Lower leg skin (tissue), 3 donors: ENCODE results near the gene SLC2A3.

ENCODE experiments used
- POLR2A ChIP-seq, 2 donors: fragments of 450-650 bp; IDR thresholded peaks; one replicate each; pipeline ENCODE4 v1.6.1; 2016 to 2017; ENCODE audit warnings: antibody characterized with exemption in 2 of 2, mild to moderate bottlenecking in 1 of 2, moderate library complexity in 1 of 2
- TF ChIP-seq, protein P1 (sequence below), 3 donors: fragments of 450-650 bp; IDR thresholded peaks; one replicate each; pipeline ENCODE4 v1.5.1; 2016; ENCODE audit warnings: antibody characterized with exemption in 3 of 3, mild to moderate bottlenecking in 3 of 3, moderate library complexity in 2 of 3

DNA sequence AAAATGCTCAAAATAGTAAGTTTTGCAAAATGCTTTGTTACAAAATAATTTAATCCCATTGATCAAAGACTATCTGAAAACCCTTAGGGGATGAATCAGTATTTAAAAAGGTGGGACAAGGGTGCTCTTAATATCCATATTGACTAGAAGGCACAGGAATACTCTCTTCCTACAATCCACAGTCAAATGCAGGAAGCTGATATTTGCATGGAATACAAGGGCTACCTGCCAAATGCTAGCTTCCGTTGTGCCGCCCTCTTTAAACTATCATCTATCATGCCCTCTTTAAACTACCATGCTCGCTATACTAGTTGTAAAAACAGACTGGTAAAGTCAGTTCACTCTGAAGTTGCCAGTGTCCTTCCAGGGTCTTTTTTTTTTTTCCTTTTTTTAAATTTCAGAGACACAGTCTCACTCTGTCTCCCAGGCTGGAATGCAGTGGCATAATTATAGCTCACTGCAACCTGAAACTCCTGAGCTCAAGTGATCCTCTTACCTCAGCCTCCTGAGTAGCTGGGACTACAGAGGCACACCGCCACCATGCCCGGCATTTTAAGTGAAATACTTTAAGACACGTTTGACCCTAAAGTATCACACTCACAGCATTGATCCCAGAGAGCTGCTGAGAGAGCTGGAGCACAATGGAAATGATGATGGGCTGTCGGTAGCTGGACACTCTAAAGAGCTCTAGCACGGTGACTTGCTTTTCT lies 6.7 kb downstream of the SLC2A3 start:
- TF ChIP-seq, protein P1, sequence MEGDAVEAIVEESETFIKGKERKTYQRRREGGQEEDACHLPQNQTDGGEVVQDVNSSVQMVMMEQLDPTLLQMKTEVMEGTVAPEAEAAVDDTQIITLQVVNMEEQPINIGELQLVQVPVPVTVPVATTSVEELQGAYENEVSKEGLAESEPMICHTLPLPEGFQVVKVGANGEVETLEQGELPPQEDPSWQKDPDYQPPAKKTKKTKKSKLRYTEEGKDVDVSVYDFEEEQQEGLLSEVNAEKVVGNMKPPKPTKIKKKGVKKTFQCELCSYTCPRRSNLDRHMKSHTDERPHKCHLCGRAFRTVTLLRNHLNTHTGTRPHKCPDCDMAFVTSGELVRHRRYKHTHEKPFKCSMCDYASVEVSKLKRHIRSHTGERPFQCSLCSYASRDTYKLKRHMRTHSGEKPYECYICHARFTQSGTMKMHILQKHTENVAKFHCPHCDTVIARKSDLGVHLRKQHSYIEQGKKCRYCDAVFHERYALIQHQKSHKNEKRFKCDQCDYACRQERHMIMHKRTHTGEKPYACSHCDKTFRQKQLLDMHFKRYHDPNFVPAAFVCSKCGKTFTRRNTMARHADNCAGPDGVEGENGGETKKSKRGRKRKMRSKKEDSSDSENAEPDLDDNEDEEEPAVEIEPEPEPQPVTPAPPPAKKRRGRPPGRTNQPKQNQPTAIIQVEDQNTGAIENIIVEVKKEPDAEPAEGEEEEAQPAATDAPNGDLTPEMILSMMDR (IDR thresholded peaks at IDR 0.05), result no peak
- TF ChIP-seq POLR2A (IDR thresholded peaks at IDR 0.05), result no peak
